GM23248 (cell line): ENCODE data around the gene LYAR. TPM values are rescaled to one million over a fixed set of nuclear protein-coding genes. Genes with fewer than 3 reads are reported as not detected.

Experiments
- DNase-seq: peaks from one replicate; pipeline ENCODE4 v3.0.0-alpha.2; 2015
- H2AFZ ChIP-seq: fragments of 200-600 bp; sonication (generic); 2 replicates; pipeline ENCODE4 v1.6.1; 2016; ENCODE audit warnings: antibody characterized with exemption
- H3F3A ChIP-seq: fragments of 200-600 bp; sonication (generic); 2 replicates; pipeline ENCODE4 v1.6.1; 2016; ENCODE audit warnings: mild to moderate bottlenecking, antibody characterized with exemption, mixed run types; ENCODE audit not compliant: insufficient read depth
- H3K27ac ChIP-seq: fragments of 200-600 bp; sonication (generic); 2 replicates; pipeline ENCODE4 v1.5.1; 2016; ENCODE audit warnings: mild to moderate bottlenecking
- H3K27me3 ChIP-seq: fragments of 200-600 bp; sonication (generic); replicated peaks from 2 replicates; pipeline ENCODE4 v1.6.1; 2016; ENCODE audit warnings: mild to moderate bottlenecking; ENCODE audit not compliant: insufficient read depth
- H3K36me3 ChIP-seq: fragments of 200-600 bp; sonication (generic); 2 replicates; pipeline ENCODE4 v1.6.1; 2016; ENCODE audit warnings: low read depth, mild to moderate bottlenecking
- H3K4me1 ChIP-seq: fragments of 200-600 bp; sonication (generic); 2 replicates; pipeline ENCODE4 v1.6.1; 2016; ENCODE audit warnings: mild to moderate bottlenecking; ENCODE audit not compliant: insufficient read depth
- H3K4me2 ChIP-seq: fragments of 200-600 bp; sonication (generic); one replicate; pipeline ENCODE4 v1.6.1; 2016; ENCODE audit warnings: mild to moderate bottlenecking; ENCODE audit not compliant: unreplicated experiment
- H3K4me3 ChIP-seq: fragments of 200-600 bp; sonication (generic); 2 replicates; pipeline ENCODE4 v1.5.1; 2016; ENCODE audit warnings: mild to moderate bottlenecking
- H3K79me2 ChIP-seq: fragments of 200-600 bp; sonication (generic); 2 replicates; pipeline ENCODE4 v1.6.1; 2016; ENCODE audit warnings: mild to moderate bottlenecking; ENCODE audit not compliant: insufficient read depth
- H3K9ac ChIP-seq: fragments of 200-600 bp; sonication (generic); 2 replicates; pipeline ENCODE4 v1.6.1; 2016; ENCODE audit warnings: mild to moderate bottlenecking
- H3K9me2 ChIP-seq: fragments of 200-600 bp; sonication (generic); 2 replicates; pipeline ENCODE4 v1.6.1; 2016; ENCODE audit warnings: mixed run types, mild to moderate bottlenecking, moderate library complexity; ENCODE audit not compliant: insufficient read depth
- H3K9me3 ChIP-seq: fragments of 200-600 bp; sonication (generic); one replicate; pipeline ENCODE4 v1.6.1; 2017; ENCODE audit warnings: low read depth
- H4K20me1 ChIP-seq: fragments of 200-600 bp; sonication (generic); 2 replicates; pipeline ENCODE4 v1.6.0; 2016; ENCODE audit not compliant: insufficient read depth
- EZH2 ChIP-seq: fragments of 200-600 bp; sonication (generic); IDR thresholded peaks from 2 replicates; pipeline ENCODE4 v1.6.1; 2018; ENCODE audit warnings: antibody characterized with exemption, mild to moderate bottlenecking; ENCODE audit not compliant: insufficient read depth, poor library complexity, severe bottlenecking
- EZH2phosphoT487 ChIP-seq: fragments of 200-600 bp; sonication (generic); IDR thresholded peaks from 2 replicates; pipeline ENCODE4 v1.6.1; 2018; ENCODE audit warnings: antibody characterized with exemption, moderate library complexity, mild to moderate bottlenecking, low read depth; ENCODE audit not compliant: insufficient read depth
- WGBS, 2 experiments: methylation state at CpG; one replicate each; pipeline ENCODE4 v1.1.6; 2015 to 2017; ENCODE audit warnings: low lambda C conversion rate in 2 of 2, low coverage in 1 of 2; ENCODE audit errors: missing lambda C conversion rate in 2 of 2; 5-methylcytosine and 5-hydroxymethylcytosine counted together
- in situ Hi-C: fragments of 300-500 bp; cut with MboI; formaldehyde crosslinking; loops from 2 replicates; pipeline ENCODE4 v1.15.0; 2020
- polyA plus RNA-seq: library from polyadenylated mRNA; unstranded; fragments of >200 nt; fragmentation: Nextera tagmentation; extraction: Ambion mirVana; gene quantifications from 2 replicates; pipeline ENCODE4 v1.2.1, GENCODE V29; 2016
- total RNA-seq: library from RNA; depleted of rRNA; stranded (reverse); fragments of >200 nt; shearing (Covaris generic); gene quantifications from 2 replicates; pipeline ENCODE4 v1.2.3, GENCODE V29; 2014

The LYAR gene
- total and polyA plus RNA-seq, 2 experiments from 2014 or later: 11.9 to 16.9 TPM

- 86 to 88% methylated on average over 5 of the region's 5 CpGs for WGBS, 2 experiments
- in situ Hi-C loops: no loop called here
Observed at GRCh38 chr4:4302001-4302400, 12.0 kb upstream of the LYAR start.

GRCh38 chr4:4299006-4299405, 9.1 kb upstream of the LYAR start:
- DNase-seq: no peak
- H3K4me2 ChIP-seq: no peak overlapping the region
- H3K27ac ChIP-seq: no peak overlapping the region
- no peak overlapping the region for H3K9ac ChIP-seq
- 100% methylated on average over 3 of the region's 3 CpGs for WGBS, 2 experiments
- no peaks in the 10 kb centered on the region for H3K27me3 ChIP-seq
- H3K4me1 ChIP-seq: no peaks in the 10 kb centered on the region
- in situ Hi-C loops: no loop called here
- H3K79me2 ChIP-seq: peaks cover 48% of the 10 kb centered on the region
- no peaks in the 10 kb centered on the region for H3K9me3 ChIP-seq
- H3F3A ChIP-seq: no peaks in the 10 kb centered on the region
- no peak overlapping the region for H3K4me3 ChIP-seq
- 0 out of 2 replicates have a peak, but pooled peaks cover 7% of the 10 kb centered on the region for H4K20me1 ChIP-seq
- no peak overlapping the region for H2AFZ ChIP-seq
- no peaks in the 10 kb centered on the region for H3K9me2 ChIP-seq
- peaks cover 14% of the 10 kb centered on the region for H3K36me3 ChIP-seq
- TF ChIP-seq EZH2phosphoT487: no peak
- no peak for TF ChIP-seq EZH2

More at GRCh38 chr4:4302001-4302400, 12.0 kb upstream of the LYAR start:
- no peak overlapping the region for H3K27ac ChIP-seq
- H3K79me2 ChIP-seq: peaks cover 18% of the 10 kb centered on the region
- H3K4me2 ChIP-seq: no peak overlapping the region
- no peak overlapping the region for H2AFZ ChIP-seq
- no peaks in the 10 kb centered on the region for H3K9me2 ChIP-seq
- H3K9ac ChIP-seq: no peak overlapping the region
- peaks cover 20% of the 10 kb centered on the region for H3K36me3 ChIP-seq
- no peak overlapping the region for H3K4me3 ChIP-seq
- H4K20me1 ChIP-seq: 0 out of 2 replicates have a peak, but pooled peaks cover 7% of the 10 kb centered on the region
- no peaks in the 10 kb centered on the region for H3K9me3 ChIP-seq
- DNase-seq: no peak
- H3K4me1 ChIP-seq: no peaks in the 10 kb centered on the region
- TF ChIP-seq EZH2phosphoT487: no peak
- no peaks in the 10 kb centered on the region for H3F3A ChIP-seq
- no peaks in the 10 kb centered on the region for H3K27me3 ChIP-seq

- H3K36me3 ChIP-seq: no peaks in the 10 kb centered on the region
Observed at GRCh38 chr4:4296283-4296846, 6.4 kb upstream of the LYAR start.

GRCh38 chr4:4293279-4293678, 3.3 kb upstream of the LYAR start:
- in situ Hi-C loops: no loop called here
- 80 to 88% methylated on average over 3 of the region's 3 CpGs for WGBS, 2 experiments
- H3K4me3 ChIP-seq: no peak overlapping the region
- H3K4me2 ChIP-seq: no peak overlapping the region
- H3K27me3 ChIP-seq: no peaks in the 10 kb centered on the region
- no peak for DNase-seq
- peaks cover 93% of the 10 kb centered on the region for H3K79me2 ChIP-seq
- H4K20me1 ChIP-seq: no peaks in the 10 kb centered on the region
- H3K27ac ChIP-seq: no peak overlapping the region
- peaks cover 14% of the 10 kb centered on the region; the same call in 1 of the 2 replicates for H3K4me1 ChIP-seq
- no peaks in the 10 kb centered on the region for H3K9me2 ChIP-seq
- TF ChIP-seq EZH2 (no peak), EZH2phosphoT487 (no peak)
- H3K36me3 ChIP-seq: no peaks in the 10 kb centered on the region
- H3K9ac ChIP-seq: no peak overlapping the region
- H3F3A ChIP-seq: 0 out of 2 replicates have a peak, but pooled peaks cover 7% of the 10 kb centered on the region
- no peaks in the 10 kb centered on the region for H3K9me3 ChIP-seq
- H2AFZ ChIP-seq: no peak overlapping the region

More at GRCh38 chr4:4296283-4296846, 6.4 kb upstream of the LYAR start:
- TF ChIP-seq EZH2phosphoT487 (no peak), EZH2 (no peak)
- H2AFZ ChIP-seq: no peak overlapping the region
- no peaks in the 10 kb centered on the region for H3K9me3 ChIP-seq
- no peak overlapping the region for H3K9ac ChIP-seq
- peaks cover 75% of the 10 kb centered on the region for H3K79me2 ChIP-seq
- H3F3A ChIP-seq: no peaks in the 10 kb centered on the region
- H3K27ac ChIP-seq: no peak overlapping the region
- H3K4me3 ChIP-seq: no peak overlapping the region
- H3K4me2 ChIP-seq: no peak overlapping the region
- in situ Hi-C loops: no loop called here
- H3K9me2 ChIP-seq: no peaks in the 10 kb centered on the region
- DNase-seq: no peak
- WGBS, 2 experiments: 98 to 100% methylated on average over 5 of the region's 5 CpGs
- 0 out of 2 replicates have a peak, but pooled peaks cover 7% of the 10 kb centered on the region for H4K20me1 ChIP-seq
- H3K4me1 ChIP-seq: peaks cover under 1% of the 10 kb centered on the region; the same call in 1 of the 2 replicates
- no peaks in the 10 kb centered on the region for H3K27me3 ChIP-seq
